ENCODE results near the gene RAC3.

The RAC3 gene

DNA sequence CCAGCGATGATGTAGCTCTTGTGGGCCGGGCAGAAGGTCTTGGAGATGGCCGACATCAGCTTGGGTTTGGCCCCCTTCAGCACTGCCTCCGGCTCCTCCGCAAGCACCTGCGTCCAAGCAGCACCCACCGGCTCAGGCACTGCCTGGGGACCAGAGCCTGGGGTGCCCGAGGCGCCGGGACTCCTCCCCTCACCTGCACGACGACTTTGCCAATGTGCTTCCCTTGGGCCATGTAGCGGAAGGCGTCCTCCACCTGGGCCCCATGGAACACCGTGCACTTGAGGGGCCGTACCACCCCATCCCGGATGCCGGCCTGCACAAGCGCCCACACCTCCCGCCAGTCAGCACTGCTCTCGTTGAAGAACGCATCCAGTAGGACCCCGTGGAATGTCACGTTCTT lies 51.5 kb downstream of the RAC3 start:
- no peaks in the 10 kb centered on the region for H3K4me1 ChIP-seq (ENCODE audit: control insufficient read depth, insufficient read depth, low read length, poor library complexity, severe bottlenecking)
- H3K27me3 ChIP-seq (replicated peaks; ENCODE audit: control insufficient read depth, insufficient read depth, low read length, poor library complexity, severe bottlenecking): no peaks in the 10 kb centered on the region
- no peaks in the 10 kb centered on the region for H3K9me3 ChIP-seq (ENCODE audit: control insufficient read depth, low read length)
- peaks cover 89% of the 10 kb centered on the region for H3K36me3 ChIP-seq (ENCODE audit: control insufficient read depth, insufficient read depth, low read length)
- no peak overlapping the region for H3K27ac ChIP-seq (ENCODE audit: insufficient read depth, low read length, poor library complexity, severe bottlenecking)
- H3K4me3 ChIP-seq (ENCODE audit: insufficient read depth, low read depth, low read length, poor library complexity, severe bottlenecking): no peak overlapping the region
- no peak for DNase-seq

Measured in effector memory CD4-positive, alpha-beta T cell (primary cell).